Activated CD8-positive, alpha-beta memory T cell treated with anti-CD3 and anti-CD28 coated beads, Interleukin-2, amount 10 ng/mL, durations not matched to agents 7 days and 5 days (primary cell): ENCODE results near the gene GSG1. TPM values are rescaled to one million over a fixed set of nuclear protein-coding genes. Genes with fewer than 3 reads are reported as not detected.

Experiments used
- ATAC-seq: fragments of 150-1000 bp; cut with Tn5 transposase; one replicate; pipeline ENCODE4 v1.10.0; 2021; ENCODE audit warnings: moderate library complexity
- CTCF ChIA-PET: fragments of 350-600 bp; sonication (Branson Sonifier 250); formaldehyde crosslinking; loops from one replicate; lab custom pipeline; 2021; ENCODE audit warnings: antibody characterized with exemption; lab: Charles Lee
- DNase-seq: peaks from one replicate; pipeline ENCODE4 v3.0.0-alpha.2; 2020
- H3K27ac Mint-ChIP-seq: one replicate; pipeline ENCODE4 v1.8.0; 2021; ENCODE audit warnings: mild to moderate bottlenecking, mixed read lengths
- H3K27me3 Mint-ChIP-seq: one replicate; pipeline ENCODE4 v1.8.0; 2021; ENCODE audit warnings: mixed read lengths
- H3K36me3 Mint-ChIP-seq: one replicate; pipeline ENCODE4 v1.8.0; 2021; ENCODE audit warnings: mild to moderate bottlenecking, mixed read lengths
- H3K4me1 Mint-ChIP-seq: one replicate; pipeline ENCODE4 v1.8.0; 2021; ENCODE audit warnings: mixed read lengths
- H3K4me3 Mint-ChIP-seq: one replicate; pipeline ENCODE4 v1.8.0; 2021; ENCODE audit warnings: mild to moderate bottlenecking, moderate library complexity, mixed read lengths
- H3K9me3 Mint-ChIP-seq: one replicate; pipeline ENCODE4 v1.8.0; 2022; ENCODE audit warnings: low read depth, mixed read lengths
- total RNA-seq, 2 experiments: library from RNA; stranded (reverse); gene quantifications; one replicate each; pipeline ENCODE4 v1.2.3, GENCODE V29; 2021

The GSG1 gene
- total RNA-seq, 2 experiments from 2014 or later, result not detected

DNA sequence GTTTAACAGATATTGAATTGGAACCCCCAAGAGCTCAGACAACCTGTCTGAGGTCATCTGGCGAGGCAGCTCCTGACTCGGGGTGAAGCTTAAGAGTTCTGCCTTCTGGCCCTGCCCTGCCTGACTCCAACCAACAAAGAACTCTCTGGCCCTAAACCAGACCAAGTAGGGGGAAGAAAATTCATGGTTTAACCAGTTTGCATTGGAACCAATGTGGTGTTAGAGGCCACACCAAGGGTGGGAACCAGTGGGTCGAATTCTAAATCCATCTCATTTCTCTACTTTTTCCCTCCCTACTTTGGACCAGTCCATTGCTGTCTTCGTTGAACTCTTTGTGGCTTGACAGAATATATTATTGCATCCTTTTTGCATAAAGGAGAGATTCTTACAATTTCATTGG lies 30.4 kb upstream of the GSG1 start:
- CTCF ChIA-PET, result no interaction called here
- no peak overlapping the region for H3K27ac Mint-ChIP-seq
- DNase-seq, result no peak
- no peaks in the 10 kb centered on the region for H3K36me3 Mint-ChIP-seq
- ATAC-seq, result no peak
- no peaks in the 10 kb centered on the region for H3K9me3 Mint-ChIP-seq
- H3K27me3 Mint-ChIP-seq, result peaks cover 34% of the 10 kb centered on the region
- no peak overlapping the region for H3K4me3 Mint-ChIP-seq
- H3K4me1 Mint-ChIP-seq, result peaks cover 4% of the 10 kb centered on the region

DNA sequence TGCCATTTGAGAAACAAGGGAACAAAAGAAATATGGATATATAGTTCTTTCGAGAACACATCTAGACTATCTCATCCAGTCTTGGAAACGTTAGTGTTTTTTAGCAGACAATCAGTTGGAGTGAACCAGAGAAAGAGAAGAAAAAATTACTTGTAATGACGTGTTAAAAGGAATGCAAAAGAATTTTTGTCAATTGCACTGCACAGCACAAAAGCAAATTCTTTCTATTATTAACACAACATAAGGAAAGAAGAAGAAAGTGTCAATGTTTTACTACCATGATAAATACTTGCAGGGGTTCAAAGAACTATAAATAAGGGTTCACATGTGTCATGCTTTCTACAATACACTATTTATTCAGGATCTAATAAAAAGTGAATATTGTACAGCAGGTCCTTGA lies 27.5 kb upstream of the GSG1 start:
- Mint-ChIP-seq H3K4me1 (peaks cover 4% of the 10 kb centered on the region), H3K9me3 (no peaks in the 10 kb centered on the region), H3K4me3 (no peak overlapping the region), H3K27me3 (peaks cover 40% of the 10 kb centered on the region), H3K27ac (no peak overlapping the region), H3K36me3 (no peaks in the 10 kb centered on the region)
- CTCF ChIA-PET, result no interaction called here
- no peak for ATAC-seq
- DNase-seq, result no peak

DNA sequence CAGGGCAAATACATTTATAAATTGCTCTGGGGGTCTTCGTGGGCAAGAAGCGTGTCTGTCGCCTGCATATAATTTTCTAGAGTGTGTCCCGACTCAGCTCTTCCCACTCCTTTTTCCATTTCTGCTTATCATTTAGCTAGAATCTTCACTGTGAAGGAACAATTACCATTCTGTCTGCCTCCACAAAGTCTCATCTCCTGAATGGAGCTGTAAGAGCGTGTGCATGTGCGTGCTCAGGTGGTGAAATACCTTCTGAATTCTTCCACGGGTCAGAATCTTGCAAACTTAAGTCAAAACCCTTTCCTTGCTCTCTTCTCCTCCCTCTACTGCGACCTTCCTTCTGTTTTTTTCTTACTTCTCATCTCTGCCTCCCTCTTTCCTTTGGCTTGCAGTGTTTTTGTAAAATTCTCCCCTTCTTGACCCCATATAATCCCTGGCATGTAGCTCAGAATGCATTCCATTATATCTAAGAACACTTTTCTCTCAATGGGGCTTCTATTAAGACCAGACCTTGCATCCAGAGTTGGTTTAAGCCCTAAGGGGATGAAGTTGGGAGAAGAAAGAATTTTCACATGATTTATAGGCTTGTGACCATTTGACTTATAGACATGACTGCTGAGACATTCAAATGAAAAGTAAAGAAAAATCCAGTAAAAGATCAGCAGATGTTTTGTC lies 25.0 kb upstream of the GSG1 start:
- Mint-ChIP-seq H3K27ac (no peak overlapping the region), H3K4me1 (peaks cover 4% of the 10 kb centered on the region), H3K9me3 (no peaks in the 10 kb centered on the region), H3K27me3 (peaks cover 29% of the 10 kb centered on the region), H3K36me3 (no peaks in the 10 kb centered on the region), H3K4me3 (no peak overlapping the region)
- ATAC-seq (no peak), DNase-seq (no peak)
- CTCF ChIA-PET, result no interaction called here

DNA sequence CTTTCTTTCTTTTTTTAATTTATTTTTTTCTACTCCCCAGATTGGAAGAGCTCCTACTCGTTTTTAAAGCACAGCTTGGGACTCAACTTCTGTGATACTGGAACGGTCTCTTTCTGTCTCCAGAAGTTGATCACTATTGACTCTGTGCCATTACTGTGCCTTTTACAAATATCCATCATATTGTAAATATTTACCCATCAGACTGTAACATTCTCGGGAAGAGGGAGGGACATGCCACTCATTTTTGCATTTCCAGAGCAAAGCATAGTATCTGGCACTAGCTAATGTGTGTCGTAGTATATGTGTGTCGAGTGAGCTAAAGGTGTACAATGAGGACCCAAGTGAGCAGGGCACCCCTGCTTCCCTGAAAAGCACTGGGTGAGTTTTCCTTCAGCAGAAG lies 24.0 kb upstream of the GSG1 start:
- CTCF ChIA-PET, result no interaction called here
- DNase-seq, result no peak
- peaks cover 29% of the 10 kb centered on the region for H3K27me3 Mint-ChIP-seq

DNA sequence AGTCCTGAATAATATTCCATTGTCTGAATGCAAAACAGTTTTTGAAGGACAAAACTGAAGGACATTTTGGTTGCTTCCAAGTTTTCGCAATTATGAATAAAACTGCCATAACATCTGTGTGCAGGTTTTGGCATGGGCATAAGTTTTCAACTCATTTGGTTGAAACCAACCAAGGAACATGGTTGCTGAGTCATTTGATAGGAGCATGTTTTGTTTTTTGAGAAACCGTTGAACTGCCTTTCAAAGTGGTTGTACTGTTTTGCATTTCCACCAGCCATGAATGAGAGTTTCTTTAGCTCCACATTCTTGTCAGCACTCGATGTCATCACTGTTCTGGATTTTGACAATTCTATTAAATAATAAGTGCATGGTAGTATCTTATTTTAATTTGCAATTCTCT lies 23.0 kb upstream of the GSG1 start:
- no peak overlapping the region for H3K4me3 Mint-ChIP-seq

More for the DNA sequence above, 24.0 kb upstream of the GSG1 start:
- H3K4me1 Mint-ChIP-seq, result peaks cover 4% of the 10 kb centered on the region
- no peak for ATAC-seq
- H3K4me3 Mint-ChIP-seq, result no peak overlapping the region
- H3K27ac Mint-ChIP-seq, result no peak overlapping the region
- H3K36me3 Mint-ChIP-seq, result no peaks in the 10 kb centered on the region
- no peaks in the 10 kb centered on the region for H3K9me3 Mint-ChIP-seq

DNA sequence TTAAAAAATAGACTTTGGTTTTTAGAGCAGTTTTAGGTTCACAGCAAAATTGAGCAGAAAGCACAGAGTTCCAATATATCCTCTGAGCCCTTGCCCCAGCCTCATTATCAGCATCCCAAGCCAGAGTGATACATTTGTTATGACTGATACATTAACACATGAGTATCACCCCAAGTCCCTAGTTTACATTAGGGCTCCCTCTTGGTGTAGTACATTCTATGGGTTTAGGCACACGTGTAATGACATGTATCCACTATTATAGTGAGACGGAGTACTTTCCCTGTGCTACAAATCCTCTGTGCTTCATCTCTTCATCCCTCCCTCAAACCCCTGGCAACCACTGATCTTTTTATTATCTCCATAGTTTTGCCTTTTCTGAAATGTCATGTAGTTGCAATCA lies 22.5 kb upstream of the GSG1 start:
- Mint-ChIP-seq H3K36me3 (no peaks in the 10 kb centered on the region), H3K27me3 (peaks cover 20% of the 10 kb centered on the region), H3K9me3 (no peaks in the 10 kb centered on the region), H3K4me1 (no peaks in the 10 kb centered on the region), H3K4me3 (no peak overlapping the region), H3K27ac (no peak overlapping the region)
- DNase-seq, result no peak
- CTCF ChIA-PET, result no interaction called here
- no peak for ATAC-seq

More for the DNA sequence above, 23.0 kb upstream of the GSG1 start:
- Mint-ChIP-seq H3K36me3 (no peaks in the 10 kb centered on the region), H3K27me3 (peaks cover 25% of the 10 kb centered on the region), H3K27ac (no peak overlapping the region), H3K4me1 (no peaks in the 10 kb centered on the region), H3K9me3 (no peaks in the 10 kb centered on the region)
- ATAC-seq (no peak), DNase-seq (no peak)
- CTCF ChIA-PET, result no interaction called here

DNA sequence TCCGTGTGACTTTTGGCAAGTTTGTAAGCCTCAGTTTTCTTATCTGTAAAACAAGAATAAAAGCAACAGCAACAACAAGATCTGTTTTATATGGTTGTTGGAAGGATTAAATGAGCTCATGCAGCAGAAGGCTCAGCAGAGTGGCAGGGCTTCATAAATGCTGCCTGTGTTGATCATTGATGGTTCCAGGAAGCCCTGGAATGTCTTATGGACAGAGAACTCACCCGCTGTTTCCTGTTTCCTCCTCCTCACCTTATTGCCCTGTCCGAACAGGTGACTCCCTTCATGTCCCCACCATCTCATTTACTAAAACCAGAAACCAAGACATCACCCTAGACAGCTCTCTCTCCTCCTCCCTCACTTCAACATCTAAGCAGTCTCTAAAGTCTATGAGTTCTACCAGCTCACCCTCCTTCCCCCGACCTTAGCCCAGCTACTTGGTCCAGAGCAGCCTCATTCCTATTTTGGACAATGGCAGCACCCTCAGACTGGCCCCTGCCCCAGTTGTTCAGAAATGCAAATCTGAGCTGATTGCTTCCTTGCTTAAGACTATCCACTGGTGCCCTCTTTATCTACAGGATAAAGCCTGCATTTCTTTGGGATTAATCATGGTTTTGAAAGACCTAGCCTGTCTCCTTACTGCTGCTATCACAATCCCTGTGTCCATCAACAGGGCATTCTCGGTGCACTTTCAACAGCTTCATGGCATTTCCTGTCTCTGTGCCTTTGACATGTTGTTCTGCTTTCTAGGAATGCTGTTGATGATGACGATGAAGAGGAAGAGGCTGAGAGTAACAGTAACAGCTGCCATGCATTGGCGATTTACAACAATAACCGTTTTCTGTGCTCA lies 21.4 kb upstream of the GSG1 start:
- no peak for DNase-seq
- CTCF ChIA-PET, result no interaction called here
- H3K4me1 Mint-ChIP-seq, result peaks cover 2% of the 10 kb centered on the region
- no peaks in the 10 kb centered on the region for H3K36me3 Mint-ChIP-seq
- no peak for ATAC-seq
- H3K27ac Mint-ChIP-seq, result no peak overlapping the region
- peaks cover 15% of the 10 kb centered on the region for H3K27me3 Mint-ChIP-seq
- H3K4me3 Mint-ChIP-seq, result no peak overlapping the region
- no peaks in the 10 kb centered on the region for H3K9me3 Mint-ChIP-seq

DNA sequence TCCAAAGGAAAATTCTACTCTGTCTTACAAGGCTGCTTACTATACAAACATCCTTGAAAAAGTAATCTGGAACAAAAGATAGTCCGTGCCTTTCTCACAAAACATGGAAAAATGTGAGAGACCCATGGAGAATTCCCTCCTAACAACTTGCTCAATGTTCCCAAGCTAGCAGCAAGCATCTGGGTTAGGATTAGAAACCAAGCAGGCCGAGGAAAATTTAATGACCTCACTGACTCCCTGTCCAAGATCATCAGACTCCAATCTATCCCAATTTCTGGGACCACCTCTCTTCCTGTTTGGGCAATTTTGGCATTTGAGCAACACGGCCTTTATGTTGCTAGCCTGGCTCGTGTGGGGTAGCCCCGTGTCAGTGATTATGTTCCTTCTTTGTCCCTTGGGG lies 18.1 kb upstream of the GSG1 start:
- CTCF ChIA-PET, result interaction anchor here (1.1 kb wide), 1 partner anchor 91 kb away, joined by 5 read pairs; no protein-coding TSS in a partner anchor
- no peaks in the 10 kb centered on the region for H3K36me3 Mint-ChIP-seq
- H3K27ac Mint-ChIP-seq, result no peak overlapping the region
- DNase-seq (no peak), ATAC-seq (no peak)
- H3K4me3 Mint-ChIP-seq, result no peak overlapping the region
- peaks cover 11% of the 10 kb centered on the region for H3K27me3 Mint-ChIP-seq
- H3K4me1 Mint-ChIP-seq, result peaks cover 2% of the 10 kb centered on the region
- H3K9me3 Mint-ChIP-seq, result no peaks in the 10 kb centered on the region

DNA sequence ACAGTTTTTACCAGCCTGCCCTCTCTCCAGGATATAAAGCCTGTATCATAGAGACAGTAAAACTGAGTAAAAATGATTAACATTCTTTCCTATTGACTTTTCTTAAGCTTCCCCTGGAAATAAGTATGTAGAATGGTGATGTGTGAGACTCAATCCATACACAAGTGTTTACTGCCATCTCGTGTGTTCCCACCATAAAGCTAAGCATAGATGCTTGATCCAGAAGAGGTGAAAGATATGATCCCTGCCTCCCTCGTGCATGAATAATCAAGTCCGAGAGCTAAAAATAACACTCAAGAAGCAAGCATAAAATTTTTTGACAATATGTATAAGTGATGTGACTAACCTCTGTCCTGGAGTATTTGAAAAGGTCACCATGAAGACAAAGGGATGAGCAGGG lies 16.9 kb upstream of the GSG1 start:
- CTCF ChIA-PET, result no interaction called here
- Mint-ChIP-seq H3K27me3 (peaks cover 19% of the 10 kb centered on the region), H3K36me3 (no peaks in the 10 kb centered on the region), H3K4me1 (peaks cover 2% of the 10 kb centered on the region), H3K9me3 (no peaks in the 10 kb centered on the region), H3K4me3 (no peak overlapping the region), H3K27ac (no peak overlapping the region)
- DNase-seq (no peak), ATAC-seq (no peak)

DNA sequence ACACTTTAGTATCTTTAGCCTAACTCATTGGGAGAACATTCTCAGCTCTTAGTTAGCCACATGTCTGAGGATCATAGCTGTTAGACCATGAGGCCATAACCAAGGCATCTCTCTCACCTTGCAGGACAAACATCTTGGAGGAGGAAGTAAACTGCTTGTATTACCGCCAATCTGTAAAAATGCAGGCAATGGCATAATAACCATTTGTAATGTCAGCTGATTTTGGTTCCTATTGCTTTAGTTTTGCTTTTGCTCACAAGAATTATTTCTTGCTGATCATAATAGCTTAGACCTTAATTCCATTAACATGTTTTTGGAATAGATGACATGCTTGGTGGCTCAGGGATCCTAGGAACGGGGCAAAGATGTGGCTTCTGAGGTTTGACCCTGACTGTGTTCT lies 16.4 kb upstream of the GSG1 start:
- CTCF ChIA-PET, result no interaction called here
- Mint-ChIP-seq H3K9me3 (no peaks in the 10 kb centered on the region), H3K4me1 (peaks cover 2% of the 10 kb centered on the region), H3K4me3 (no peak overlapping the region), H3K36me3 (no peaks in the 10 kb centered on the region), H3K27ac (no peak overlapping the region), H3K27me3 (peaks cover 17% of the 10 kb centered on the region)
- ATAC-seq, result no peak
- no peak for DNase-seq

DNA sequence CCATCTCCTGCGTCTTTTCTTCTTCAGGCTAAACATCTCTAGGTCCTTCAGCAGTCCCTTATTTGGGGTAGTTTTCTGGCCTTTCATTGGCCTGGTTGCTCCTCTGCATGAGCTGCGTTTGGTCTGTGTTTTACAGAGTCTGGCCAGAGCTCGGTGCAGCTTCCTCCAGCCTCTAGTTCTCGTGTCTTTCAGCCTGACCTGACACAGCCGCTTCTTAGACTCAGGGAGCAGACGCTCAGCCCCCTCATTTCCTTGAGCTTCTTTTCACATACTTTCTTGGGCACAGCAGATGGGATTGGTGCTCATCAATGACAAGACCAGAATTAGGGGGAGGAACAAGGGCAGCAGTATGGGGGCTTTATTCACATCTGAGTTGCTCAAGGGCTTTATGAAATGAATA lies 13.6 kb upstream of the GSG1 start:
- Mint-ChIP-seq H3K4me3 (no peak overlapping the region), H3K27ac (no peak overlapping the region), H3K9me3 (no peaks in the 10 kb centered on the region), H3K4me1 (peaks cover 2% of the 10 kb centered on the region), H3K27me3 (peaks cover 31% of the 10 kb centered on the region), H3K36me3 (no peaks in the 10 kb centered on the region)
- ATAC-seq, result no peak
- CTCF ChIA-PET, result interaction anchor here (1.2 to 2.8 kb wide), 3 partner anchors 19 to 95 kb away, joined by 3 to 12 read pairs (median 3); partner anchors contain the start of gene EMP1
- no peak for DNase-seq

DNA sequence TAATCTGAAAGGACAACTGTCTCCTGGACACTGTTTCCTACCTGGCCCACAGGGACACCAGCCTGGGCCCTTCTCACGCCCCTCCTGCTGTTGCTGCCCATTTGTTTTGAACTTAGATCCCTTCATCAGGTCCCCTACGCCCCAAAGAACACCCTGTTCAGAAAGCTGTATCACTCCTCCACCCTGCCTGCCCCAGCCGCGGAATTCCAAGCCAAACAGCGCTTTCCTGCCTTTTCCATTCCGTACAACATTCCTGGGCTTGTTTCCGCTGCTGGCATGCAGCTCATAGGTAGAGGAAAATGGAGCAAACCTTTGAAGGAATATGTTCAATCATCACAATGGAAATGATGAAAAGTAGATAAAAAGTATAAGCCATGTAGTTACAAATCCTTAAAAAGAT lies 12.8 kb upstream of the GSG1 start:
- DNase-seq (no peak), ATAC-seq (no peak)
- Mint-ChIP-seq H3K27ac (no peak overlapping the region), H3K4me3 (no peak overlapping the region), H3K27me3 (peaks cover 34% of the 10 kb centered on the region), H3K36me3 (no peaks in the 10 kb centered on the region), H3K9me3 (no peaks in the 10 kb centered on the region), H3K4me1 (peaks cover 2% of the 10 kb centered on the region)
- CTCF ChIA-PET, result interaction anchor here (1.0 to 2.8 kb wide), 4 partner anchors 18 to 200 kb away, joined by 3 to 12 read pairs (median 3); partner anchors contain the start of gene EMP1

DNA sequence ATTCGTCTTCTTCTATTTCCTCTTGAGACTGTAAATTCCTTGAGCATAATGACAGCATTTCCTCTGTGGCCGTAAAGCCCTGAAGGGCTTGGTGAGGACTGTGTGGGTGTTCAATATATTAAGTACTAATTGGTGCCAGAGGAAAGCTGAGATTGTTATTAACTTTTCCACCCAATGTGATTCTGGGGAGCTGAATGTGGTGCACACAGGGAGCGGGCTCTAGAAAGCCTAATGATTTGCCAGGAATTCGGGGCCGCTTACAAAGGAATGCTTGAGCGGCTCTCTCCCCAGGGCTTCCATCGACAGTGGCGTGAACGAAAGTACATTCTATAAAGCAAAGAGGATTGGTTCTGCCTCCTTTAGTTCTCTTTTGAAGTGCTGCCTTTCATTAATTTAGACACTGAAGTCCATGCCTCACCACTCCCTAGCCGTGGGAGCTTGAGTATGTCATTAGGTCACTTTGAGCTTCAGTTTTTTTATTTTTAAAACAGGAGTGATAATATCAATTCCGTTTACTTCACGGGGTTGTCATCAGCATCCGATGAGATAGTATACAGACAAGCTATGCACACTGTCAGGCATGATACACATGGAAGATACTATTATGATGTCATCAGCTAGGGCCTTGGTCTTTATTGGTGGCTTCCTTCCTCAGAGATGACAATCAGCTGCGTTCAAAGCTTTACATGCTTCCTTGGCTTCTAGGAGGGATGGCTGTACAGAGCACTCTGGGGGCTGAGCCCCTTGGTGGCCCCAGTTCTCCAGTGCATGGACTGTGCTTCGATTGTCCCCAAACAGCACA lies 11.0 kb upstream of the GSG1 start:
- DNase-seq (no peak), ATAC-seq (no peak)
- Mint-ChIP-seq H3K9me3 (no peaks in the 10 kb centered on the region), H3K27ac (no peak overlapping the region), H3K36me3 (no peaks in the 10 kb centered on the region), H3K4me1 (no peaks in the 10 kb centered on the region), H3K4me3 (no peak overlapping the region), H3K27me3 (peaks cover 34% of the 10 kb centered on the region)
- CTCF ChIA-PET, result interaction anchor here (2.8 kb wide), 1 partner anchor 98 kb away, joined by 12 read pairs; no protein-coding TSS in a partner anchor
